NB4 (cell line): ENCODE data around the gene BORCS6.

Experiments used
- TF ChIP-seq, protein P1 (sequence below): IDR thresholded peaks from one replicate; pipeline ENCODE4 v1.5.1; 2012; ENCODE audit warnings: low read depth, low read length
- TF ChIP-seq, protein P2 (sequence below): IDR thresholded peaks from 2 replicates; pipeline ENCODE4 v1.6.1; 2011; ENCODE audit warnings: low read depth, low read length

DNA sequence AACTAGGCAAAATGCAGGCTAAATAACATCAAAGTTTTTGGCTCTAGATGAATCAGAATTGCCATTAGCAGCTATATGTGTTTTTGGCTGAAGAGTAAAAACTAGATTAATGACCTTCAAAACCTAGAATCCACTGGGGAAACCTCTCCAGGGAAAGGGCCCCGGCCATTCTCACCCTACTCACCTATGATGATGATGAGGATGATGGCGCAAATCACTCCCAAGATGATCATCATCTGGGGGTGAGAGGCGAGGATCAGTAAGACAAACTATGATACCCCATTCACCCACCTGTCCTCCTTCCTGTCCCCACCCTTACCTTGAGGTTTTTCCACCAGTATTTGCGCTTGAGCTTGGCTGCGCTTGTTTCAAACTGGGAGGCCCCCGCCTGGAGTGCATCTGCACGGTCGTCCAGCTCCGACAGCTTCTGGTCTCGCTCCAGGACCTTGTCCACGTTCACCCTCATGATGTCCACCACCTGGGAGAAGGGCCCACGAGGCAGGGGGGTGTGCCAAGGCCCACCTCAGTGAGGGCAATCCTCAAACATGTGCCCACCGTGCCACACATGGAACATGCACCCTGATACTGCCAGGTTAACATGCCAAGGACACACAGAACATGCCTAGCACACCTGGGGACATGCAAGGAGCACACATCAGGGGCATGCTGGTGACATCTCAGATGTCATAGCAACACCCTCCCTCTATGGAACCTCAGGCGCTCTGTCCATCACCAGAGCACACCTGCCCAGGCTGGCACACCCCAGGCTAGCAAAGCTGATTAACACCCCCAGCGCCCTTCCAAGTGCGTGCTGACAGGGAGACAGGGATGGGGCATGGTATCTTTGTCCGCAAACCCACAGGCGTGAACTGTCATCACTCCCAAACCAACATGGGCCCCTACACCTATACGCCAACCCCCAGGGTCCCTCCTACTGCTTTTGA is 28.4 kb downstream of the BORCS6 start:
- TF ChIP-seq, protein P1, sequence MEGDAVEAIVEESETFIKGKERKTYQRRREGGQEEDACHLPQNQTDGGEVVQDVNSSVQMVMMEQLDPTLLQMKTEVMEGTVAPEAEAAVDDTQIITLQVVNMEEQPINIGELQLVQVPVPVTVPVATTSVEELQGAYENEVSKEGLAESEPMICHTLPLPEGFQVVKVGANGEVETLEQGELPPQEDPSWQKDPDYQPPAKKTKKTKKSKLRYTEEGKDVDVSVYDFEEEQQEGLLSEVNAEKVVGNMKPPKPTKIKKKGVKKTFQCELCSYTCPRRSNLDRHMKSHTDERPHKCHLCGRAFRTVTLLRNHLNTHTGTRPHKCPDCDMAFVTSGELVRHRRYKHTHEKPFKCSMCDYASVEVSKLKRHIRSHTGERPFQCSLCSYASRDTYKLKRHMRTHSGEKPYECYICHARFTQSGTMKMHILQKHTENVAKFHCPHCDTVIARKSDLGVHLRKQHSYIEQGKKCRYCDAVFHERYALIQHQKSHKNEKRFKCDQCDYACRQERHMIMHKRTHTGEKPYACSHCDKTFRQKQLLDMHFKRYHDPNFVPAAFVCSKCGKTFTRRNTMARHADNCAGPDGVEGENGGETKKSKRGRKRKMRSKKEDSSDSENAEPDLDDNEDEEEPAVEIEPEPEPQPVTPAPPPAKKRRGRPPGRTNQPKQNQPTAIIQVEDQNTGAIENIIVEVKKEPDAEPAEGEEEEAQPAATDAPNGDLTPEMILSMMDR = no peak
- TF ChIP-seq, protein P2, sequence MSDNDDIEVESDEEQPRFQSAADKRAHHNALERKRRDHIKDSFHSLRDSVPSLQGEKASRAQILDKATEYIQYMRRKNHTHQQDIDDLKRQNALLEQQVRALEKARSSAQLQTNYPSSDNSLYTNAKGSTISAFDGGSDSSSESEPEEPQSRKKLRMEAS = no peak
